Tibial nerve (tissue), 3 donors: Measurements from ENCODE around the gene PVALEF.

Experiments used
- CTCF ChIP-seq, 5 experiments: fragments of 200-600 bp in 3 of 5; fragments of 450-650 bp in 2 of 5; sonication (generic) in 3 of 5; IDR thresholded peaks; one replicate each; pipeline ENCODE4 v1.5.1; 2016 to 2019; ENCODE audit warnings: antibody characterized with exemption in 5 of 5, mild to moderate bottlenecking in 3 of 5, moderate library complexity in 2 of 5
- POLR2A ChIP-seq, 2 donors: fragments of 450-650 bp; IDR thresholded peaks; one replicate each; pipeline ENCODE4 v1.6.1; 2017; ENCODE audit warnings: antibody characterized with exemption in 2 of 2, mild to moderate bottlenecking in 2 of 2, moderate library complexity in 2 of 2

- TF ChIP-seq POLR2A (IDR thresholded peaks at IDR 0.05) (no peak), CTCF (IDR thresholded peaks at IDR 0.05) (no peak)
Measured at GRCh38 chr17:81161972-81162371, 3.3 kb upstream of the PVALEF start.
